DMS 273 (cell line): ENCODE data around the gene CCDC124.
A peak's percentile ranks its signal among the peaks of the same experiment; 100 is the strongest.

Experiments
- DNase-seq: peaks from one replicate; lab custom pipeline; 2025; ENCODE audit not compliant: unreplicated experiment; lab: John Stamatoyannopoulos, UW

CCDC124 gene

DNA sequence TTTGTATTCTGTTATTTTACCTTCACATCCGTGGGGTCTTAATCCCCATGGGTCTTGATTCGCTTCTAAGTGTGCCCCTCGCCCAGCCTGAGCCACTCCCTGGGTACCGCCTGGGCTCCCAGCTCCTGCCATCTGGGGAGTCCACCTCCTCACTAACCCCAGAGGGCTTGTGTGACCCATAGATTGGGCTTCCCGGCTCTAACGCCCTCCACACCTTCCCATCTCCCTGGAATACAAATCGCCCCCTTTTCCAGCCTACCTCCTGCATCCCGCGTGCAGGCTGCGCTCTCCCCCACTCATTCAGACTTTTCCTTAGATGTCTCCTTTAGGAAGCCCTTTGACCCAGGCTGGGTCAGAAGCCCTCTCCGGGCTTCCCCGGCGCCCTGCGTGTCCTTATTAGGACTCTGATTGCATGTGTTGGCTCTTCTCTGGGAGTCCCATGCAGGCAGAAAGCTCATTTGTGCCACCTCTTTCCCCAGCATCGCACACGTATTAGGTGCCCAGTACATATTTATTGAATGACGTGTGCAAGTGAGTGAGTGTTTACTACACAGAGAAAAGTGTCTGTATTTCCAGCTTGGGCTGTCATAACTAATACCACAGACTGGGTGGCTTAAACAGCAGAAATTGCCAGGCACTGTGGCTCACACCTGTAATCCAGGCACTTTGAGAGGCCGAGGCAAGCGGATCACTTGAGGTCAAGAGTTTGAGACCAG, 757 bp downstream of the CCDC124 start:
- peak; percentile 53 for DNase-seq

DNA sequence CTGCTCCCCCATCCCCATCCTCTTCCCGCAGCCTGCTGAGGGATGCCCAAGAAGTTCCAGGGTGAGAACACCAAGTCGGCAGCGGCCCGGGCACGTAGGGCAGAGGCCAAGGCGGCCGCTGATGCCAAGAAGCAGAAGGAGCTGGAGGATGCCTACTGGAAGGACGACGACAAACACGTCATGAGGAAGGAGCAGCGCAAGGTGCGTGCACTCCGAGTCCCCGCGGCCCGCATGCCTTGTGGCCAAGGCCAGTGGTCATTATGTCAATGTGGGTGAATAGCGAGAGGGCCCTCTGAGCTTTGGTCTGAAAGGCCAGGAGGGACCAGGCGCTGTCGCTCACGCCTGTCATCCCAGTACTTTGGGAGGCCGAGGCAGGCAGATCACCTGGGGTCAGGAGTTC, 3.6 kb downstream of the CCDC124 start:
- DNase-seq: no peak

- no peak for DNase-seq
Observed at GRCh38 chr19:17937371-17937900, 4.6 kb downstream of the CCDC124 start.

DNA sequence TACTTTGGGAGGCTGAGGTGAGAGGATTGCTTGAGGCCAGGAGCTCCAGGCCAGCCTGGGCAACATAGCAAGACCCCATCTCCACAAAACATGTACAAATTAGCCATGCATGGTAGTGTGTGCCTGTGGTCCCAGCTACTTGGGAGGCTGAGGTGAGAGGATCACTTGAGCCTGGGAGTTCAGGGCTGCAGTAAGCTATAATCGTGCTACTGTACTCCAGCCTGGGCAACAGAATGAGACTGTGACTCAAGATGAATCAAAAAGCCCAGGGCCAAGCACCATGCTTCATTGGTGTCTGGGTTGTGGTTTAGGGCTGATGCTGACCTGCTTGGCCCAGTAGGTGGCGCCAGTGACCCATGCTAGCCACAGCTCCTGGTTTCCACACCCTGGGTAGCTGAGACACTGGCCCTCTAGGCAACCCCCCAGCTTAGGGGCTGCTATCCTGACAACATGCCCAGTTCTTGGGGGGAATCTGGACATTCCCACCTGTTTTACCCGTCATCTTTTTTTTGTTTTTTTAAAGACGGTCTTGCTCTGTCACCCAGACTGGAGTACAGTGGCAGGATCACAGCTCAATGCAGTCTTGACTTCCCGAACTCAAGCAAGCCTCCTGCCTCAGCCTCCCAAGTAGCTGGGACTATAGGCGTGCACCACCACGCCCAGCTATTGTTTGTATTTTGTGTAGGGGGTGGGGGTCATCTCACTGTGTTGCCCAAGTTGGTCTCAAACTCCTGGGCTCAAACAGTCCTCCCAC, 5.5 kb downstream of the CCDC124 start:
- DNase-seq: peak; percentile 85

- peak; percentile 44 for DNase-seq
Observed at GRCh38 chr19:17942181-17942580, 9.4 kb downstream of the CCDC124 start.

GRCh38 chr19:17942582-17943273, 9.9 kb downstream of the CCDC124 start:
- DNase-seq: no peak

DNA sequence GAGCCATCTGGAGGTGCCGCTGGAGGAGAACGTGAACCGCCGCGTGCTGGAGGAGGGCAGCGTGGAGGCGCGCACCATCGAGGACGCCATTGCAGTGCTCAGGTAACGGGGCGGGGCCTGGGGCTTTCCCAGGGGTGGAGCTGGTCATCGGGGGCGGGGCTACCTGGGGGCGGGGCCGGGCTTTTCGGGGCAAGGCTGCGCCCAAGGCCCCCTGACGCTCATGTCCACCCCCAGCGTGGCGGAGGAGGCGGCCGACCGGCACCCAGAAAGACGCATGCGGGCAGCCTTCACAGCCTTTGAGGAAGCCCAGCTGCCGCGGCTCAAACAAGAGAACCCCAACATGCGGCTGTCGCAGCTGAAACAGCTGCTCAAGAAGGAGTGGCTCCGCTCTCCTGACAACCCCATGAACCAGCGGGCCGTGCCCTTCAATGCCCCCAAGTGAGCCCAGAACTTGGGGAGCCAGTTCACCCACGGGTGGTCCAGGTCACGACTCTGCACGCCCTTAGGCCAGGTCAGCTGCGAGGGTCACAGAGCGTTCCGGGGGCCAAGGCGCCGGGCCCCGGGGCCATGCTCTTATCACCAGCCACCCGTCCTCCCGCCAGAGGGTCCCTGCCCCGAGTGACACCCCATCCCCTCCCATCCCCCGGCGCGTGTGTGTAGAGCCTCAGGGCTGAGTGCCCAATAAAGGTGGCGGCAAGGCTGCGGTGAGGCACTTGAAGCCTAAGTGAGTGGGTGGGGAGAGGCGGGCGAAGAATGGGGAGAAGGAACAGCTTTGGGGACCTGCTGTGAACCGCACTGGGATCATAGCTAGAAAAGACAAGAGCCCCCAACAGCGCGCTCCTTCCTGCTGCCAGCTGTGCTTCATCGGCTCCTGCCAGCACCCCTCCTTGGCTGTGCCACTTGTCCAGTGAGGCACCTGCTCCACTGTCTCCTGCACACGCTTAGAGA, 10.7 kb downstream of the CCDC124 start:
- DNase-seq: no peak

DNA sequence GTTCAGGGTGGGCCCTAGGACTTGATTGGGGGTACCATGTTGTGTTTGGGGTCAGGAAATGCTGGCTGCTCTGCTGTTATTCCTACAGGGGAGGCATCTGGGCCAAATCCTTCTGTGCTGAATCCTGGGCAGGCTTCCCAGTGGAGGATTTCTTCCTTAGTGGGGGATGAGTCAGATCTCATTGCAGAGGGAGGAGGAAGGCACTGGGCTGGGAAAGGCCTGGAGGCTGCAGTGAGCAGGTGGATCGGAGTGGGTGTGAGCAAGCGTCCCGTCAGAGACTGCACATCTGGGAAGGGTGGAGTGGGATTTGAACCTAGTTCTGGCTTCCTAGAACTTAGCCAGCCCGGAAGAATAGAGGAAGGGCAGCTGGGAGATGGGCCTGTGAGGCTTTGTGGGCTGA, 11.5 kb downstream of the CCDC124 start:
- peak; percentile 45 for DNase-seq

- no peak for DNase-seq
Observed at GRCh38 chr19:17946965-17947784, 14.4 kb downstream of the CCDC124 start.

GRCh38 chr19:17947815-17948513, 15.1 kb downstream of the CCDC124 start:
- DNase-seq: peak; percentile 100

DNA sequence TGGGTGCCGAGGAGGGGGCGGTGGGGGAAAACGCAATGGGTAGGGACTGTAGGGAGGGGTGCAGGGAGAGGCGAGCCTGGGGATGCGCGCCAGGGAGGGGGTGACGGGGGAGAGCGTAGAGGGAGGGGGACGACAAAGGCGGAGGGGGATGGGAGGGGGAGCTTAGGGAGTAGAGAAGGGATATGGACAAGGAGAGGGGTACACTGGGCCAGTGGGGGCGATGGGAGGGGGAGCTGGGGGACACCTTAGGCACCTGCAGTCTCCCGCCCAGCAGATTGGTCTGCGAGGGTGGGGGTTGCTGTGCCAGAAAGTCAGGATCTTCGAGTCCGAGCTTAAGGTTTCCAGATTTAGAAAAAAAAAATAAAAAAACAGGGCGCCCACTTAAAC, 15.7 kb downstream of the CCDC124 start:
- peak; percentile 87 for DNase-seq

- DNase-seq: peak; percentile 78
Observed at GRCh38 chr19:17948931-17949930, 16.4 kb downstream of the CCDC124 start.

GRCh38 chr19:17949956-17950309, 17.1 kb downstream of the CCDC124 start:
- no peak for DNase-seq

- peak; percentile 54 for DNase-seq
Observed at GRCh38 chr19:17950310-17951156, 17.7 kb downstream of the CCDC124 start.

GRCh38 chr19:17951157-17951989, 18.6 kb downstream of the CCDC124 start:
- DNase-seq: no peak
